GM19025 (cell line): ENCODE data around the gene LRRC8C.

Experiments
- ATAC-seq: cut with Tn5 transposase; IDR thresholded peaks from one replicate; pipeline ENCODE4 v1.9.1; 2021; ENCODE audit warnings: mild to moderate bottlenecking, low read depth, moderate library complexity; ENCODE audit not compliant: unreplicated experiment

The LRRC8C gene

DNA sequence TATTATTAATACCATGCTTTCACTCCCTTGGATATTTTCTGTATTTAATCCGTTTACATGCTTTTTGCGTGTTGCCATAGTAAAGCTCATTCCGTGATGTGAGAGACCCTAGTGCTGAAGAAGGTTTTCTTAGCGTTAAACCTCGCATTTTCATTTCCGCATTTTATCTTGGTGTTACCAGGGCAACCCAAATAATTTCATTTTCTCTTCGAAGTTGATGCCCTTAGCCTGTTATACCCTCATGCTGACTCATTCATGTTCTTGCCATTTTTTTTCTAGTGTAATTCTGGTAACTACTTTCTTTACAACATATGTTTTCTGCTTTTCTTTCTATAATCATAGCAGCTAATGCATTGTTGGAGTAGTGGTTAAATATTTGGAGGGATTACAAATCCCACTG is 37.2 kb downstream of the LRRC8C start:
- ATAC-seq = peak; percentile 97

DNA sequence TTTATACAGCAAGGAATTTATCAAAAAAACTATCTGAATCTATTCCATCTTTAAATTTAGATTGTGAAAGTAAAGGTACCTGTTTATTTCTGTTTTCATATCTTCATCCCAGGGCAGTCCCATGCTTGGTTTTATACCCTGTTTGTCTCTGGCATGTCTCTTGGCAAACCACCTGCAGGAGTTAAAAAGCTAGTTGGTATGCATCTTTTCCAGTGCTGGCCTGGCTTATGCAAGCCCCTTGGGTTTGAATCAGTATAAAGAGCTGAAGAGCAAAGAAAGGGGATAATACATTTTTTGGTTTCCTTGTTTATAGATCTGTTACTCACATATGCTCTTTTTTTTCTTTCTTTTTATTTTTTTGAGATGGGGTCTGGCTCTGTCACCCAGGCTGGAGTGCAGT is 37.8 kb downstream of the LRRC8C start:
- ATAC-seq = no peak

DNA sequence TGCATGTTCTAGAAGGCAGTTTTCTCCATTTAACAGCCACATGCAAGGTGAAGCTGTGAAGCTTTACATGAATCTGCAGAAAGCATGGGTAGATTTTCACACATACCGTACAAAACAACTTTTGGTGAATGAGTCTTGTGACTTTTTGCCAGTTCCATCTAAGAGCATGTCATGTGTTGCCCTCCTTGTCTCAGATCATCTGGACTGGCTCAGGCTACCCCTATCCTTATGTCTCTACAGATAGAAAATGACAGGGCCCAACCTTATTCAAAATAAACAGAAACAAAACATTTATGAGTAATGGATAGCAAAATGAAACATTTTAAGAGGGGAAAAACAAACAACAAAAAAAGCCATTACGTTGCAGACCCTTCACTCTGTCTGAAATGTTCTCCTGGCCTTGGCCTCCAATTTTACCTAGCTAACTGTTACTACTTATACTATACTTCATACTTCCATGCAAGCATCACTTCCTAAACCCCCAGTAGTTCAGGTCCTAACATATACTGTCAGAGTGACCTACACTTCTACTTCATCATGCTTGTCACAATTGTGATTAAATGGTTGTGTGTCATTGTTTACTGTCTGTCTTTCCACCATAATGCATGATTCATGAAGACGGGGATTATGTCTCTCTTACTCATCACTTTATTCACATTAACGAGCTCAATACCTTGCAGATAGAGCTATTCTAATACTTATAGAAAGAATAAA is 39.0 kb downstream of the LRRC8C start:
- no peak for ATAC-seq

DNA sequence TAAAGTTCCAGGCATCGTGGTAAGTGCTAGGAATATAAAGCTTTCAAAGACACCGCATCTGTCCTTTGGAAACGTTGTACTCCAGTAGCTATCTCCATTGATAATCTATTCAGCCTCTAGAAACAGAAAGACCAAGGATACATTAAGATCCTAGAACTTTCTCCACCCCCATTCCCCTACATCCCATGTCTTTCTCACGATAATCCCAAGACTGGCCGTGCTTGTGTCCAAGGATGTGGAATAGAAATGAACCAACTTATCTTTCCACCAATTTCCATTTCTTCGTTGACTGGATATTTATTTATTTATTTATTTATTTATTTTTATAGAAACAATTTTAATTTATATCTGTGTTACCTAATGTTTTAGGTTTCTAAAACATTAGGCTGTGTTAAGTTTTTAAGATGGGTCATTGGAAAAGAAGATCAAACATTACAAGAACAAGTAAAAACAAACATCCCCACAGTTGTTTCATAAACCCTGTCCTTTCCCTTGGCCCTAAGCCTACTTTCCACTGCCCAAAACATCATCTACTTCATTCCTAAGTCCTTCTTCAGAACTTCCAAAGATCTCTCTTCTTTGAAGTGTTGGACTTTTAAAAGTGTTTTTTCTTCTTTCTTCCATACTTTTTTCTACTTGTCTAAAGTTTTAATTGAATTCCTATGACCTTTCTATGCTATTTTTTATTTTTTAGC is 39.7 kb downstream of the LRRC8C start:
- ATAC-seq = no peak

DNA sequence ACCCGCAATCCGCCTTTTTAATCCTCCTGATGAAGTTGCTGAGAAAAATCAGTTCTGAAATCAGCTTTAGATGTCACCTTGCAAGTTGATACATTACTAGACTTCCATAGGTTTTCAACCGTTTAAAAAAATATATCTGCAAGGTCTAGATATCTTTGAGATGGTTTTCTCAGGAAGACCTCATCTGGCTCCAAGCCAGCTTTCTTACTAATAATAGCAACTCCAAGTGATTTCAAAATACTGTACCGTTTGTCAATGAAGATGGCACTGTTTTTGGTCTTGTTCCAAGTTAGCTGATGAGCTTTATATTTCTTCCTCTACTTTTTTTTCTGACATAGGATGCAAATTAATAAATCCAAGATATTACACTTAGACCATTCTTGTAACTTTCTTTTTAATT is 40.3 kb downstream of the LRRC8C start:
- ATAC-seq = no peak

DNA sequence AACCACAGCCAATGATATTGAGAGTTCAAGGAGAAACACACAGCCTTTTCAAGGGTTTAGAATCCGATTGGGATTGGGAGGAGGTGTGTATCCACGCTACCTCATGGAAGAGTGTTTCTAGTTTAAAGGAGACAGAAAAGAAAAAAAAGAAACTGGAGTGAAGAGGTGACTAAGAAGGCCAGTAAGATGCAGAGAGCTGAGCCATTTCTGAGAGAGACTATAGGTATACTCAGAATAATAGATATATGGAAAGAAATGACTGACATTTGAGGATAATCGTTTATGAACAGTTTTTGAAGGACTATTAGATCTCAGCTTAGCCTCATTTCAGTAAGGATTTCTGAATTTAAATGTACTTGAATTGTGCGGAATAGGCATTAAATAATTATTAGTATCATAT is 42.8 kb downstream of the LRRC8C start:
- ATAC-seq = no peak

DNA sequence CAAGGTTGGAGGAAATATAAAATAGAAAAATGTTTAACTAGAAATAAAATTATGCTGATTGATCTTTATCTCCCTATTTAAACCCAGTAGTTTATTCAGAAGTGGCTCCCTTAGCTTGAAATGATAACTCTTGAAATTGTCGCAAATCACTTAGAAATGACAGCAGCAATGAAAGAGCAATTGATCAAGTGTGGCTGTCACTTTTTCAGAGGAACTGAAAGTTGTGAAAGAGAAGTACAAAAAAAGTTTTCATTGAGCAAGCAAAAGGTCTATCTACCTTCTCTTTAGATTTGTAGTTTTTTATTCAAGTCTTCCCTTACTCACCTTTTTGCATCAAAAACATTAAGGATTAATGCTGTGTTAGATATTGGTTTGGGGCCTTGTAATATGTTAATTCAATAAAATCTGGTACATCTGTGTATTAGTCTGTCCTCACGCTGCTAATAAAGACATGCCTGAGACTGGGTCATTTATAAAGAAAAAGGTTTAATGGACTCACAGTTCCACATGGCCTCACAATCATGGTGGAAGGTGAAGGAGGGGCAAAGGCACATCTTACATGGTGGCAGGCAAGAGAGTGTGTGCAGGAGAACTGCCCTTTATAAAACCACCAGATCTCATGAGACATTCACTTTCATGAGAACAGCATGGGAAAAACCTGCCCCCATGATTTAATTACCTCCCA is 48.3 kb downstream of the LRRC8C start:
- no peak for ATAC-seq

DNA sequence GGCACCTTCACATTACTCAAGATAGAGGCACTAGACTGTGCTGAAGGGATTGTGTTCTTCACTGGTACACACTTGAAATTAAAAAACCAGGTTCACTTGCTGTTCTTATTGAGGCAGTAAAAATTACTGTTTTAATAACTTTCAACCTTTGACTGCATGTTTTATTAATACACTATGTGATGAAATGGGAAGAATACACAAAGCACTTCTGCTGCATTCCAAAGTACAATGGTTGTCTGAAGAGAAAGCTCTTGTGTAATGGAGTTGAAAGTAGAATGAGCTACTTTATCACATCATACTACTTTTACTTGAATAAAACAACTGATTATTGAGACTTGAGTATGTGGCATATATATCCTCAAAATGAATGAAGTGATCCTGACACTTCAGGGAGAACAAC is 49.7 kb downstream of the LRRC8C start:
- ATAC-seq = no peak

DNA sequence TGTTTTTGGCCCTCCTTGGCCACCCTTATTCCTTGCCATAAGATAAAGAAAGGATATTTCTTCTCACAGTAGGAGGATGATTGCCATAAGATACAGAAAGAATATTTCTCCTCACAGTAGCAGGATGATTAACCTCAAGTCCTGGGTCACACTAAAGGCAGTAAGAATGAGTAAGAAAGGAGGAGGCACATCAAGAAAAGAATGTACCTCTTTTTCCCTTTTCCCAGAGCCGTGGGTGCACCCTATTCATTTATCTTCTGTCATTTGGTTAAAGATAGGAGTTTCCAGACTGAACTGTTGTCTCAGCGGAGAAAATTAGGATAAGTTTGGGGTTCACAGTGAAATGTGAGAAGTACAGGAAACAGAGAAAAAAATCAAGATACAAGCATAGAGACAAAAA is 52.5 kb downstream of the LRRC8C start:
- ATAC-seq = no peak

DNA sequence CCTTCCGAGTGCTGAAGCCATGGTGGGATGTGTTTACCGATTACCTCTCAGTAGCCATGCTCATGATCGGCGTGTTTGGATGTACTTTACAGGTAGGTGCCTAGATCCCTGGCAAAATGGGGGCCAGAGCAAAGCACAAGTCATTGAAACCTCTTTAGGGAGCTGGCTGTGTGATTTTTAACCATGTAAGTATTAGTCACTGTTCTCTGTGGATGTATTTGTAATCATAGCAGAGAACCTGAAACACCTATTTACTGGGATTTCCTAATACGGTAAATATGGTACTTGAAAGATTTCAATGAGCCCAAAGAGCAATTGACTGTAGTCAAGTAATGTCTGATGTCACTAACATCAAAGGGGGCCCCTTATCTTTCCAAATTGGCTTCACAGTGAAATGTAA is 53.6 kb downstream of the LRRC8C start:
- no peak for ATAC-seq

DNA sequence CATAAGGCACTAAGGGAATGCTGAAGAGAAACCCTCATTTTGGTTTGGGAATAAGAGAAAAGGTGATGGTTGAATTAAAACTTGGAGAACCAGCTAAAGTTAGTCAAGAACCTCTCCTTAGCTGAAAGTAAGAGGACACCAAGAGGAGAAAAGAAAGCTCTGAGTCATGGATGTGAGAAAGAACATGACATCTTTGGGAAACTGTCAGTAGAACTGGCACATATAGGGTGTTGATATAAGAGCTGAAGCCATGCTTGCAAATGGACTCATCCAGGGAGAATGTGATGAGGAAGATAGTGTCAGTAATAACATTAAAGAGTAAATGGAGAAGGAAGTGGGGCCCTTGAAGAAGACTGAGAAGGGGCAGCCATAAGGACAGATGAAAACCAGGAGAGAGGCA is 54.3 kb downstream of the LRRC8C start:
- no peak for ATAC-seq

DNA sequence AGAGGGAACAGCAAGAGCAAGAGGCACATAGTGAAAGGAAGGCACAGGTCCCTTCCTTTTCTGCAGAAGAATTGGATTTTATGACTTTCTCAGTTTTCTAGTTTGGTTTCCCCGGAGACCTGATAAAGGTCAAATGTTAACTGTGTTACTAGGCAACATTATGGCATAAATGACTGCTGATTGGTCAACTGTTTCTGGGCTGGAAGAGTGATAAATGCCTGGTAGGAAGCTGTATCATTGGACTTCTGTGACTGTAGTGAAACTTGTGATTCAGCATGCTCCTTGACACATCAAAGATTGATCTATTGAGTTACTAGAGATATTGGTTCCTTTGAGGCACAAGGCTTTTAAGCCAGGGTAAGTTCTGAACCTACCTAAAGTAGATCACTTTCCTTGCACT is 55.7 kb downstream of the LRRC8C start:
- ATAC-seq = no peak

DNA sequence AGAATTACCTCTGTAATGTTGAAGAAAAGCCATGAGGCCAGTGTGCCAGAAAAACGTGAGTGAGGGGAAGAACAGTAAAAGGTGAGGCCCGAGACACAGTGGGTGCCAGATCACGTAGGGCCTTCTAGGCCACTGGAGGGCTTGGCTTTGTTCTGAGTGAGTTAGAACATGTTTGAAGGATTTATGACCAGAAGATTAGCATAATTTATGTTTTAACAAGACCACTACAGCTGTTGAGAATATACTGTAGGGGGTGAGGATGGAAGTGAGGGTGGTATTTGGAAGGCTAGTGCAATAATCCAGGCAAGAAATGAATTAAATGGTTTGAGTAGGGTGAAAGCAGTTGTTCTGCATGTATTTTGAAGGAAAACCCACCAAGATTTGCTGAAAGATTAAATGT is 56.3 kb downstream of the LRRC8C start:
- ATAC-seq = no peak

DNA sequence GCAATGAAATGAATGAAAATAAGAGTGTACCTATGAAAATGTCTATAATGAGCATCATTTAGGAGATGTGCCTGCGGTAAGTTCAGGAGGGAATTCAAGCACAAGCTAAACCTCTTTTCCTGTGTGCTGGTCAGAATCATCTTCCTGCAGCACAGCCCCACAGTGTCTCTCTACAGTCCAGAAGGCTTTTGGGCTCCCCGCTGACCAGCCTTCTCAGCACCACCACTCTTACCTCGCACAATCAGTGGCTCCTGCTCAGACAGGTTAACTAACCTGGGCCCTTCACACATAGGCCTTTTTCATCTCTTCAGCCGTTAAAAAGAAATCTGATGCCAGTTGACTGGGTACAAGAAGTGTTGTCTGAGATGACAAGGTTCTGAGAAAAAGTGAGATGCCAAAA is 57.7 kb downstream of the LRRC8C start:
- ATAC-seq = no peak

DNA sequence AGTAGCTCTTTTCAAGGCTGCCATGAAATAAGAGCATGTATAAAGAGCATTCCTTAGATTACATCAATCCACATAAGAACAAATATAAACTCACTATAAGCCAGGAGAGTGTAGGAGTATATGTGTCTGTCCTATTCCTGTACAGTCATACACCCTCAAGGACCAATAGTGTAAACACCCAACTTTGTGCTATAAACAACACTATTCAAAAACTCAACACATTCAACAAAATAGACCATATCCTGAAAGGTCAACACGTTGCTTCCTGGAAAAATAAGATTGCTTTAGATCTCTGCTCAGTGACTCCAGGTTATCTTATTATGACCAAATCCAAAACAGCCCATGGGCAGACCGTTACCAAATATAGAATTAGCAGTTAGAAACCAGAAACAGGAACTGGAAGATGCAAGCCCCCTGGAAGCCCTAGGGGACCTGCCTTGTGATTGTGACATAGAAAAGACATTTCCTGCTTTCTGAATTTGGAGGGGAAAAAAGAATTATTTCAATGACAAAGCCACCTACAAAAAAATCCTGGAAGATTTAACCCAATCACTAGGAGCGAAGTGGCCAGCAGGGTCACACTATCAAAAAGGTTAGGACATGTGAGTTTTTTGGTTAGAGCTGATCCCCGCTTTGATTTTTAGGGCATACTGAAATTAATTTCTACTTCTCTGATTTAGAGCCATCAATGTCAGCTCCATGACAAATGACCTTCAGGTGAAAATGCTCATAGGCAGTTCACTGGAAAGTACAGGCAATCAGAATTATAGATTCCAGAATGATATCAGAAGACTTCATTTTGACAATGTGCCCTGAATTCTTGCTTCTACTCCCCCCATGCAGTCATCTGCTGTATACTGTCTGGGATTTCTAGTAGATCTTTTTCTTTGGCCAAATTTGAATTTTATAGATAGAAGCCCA is 59.9 kb downstream of the LRRC8C start:
- ATAC-seq = no peak

DNA sequence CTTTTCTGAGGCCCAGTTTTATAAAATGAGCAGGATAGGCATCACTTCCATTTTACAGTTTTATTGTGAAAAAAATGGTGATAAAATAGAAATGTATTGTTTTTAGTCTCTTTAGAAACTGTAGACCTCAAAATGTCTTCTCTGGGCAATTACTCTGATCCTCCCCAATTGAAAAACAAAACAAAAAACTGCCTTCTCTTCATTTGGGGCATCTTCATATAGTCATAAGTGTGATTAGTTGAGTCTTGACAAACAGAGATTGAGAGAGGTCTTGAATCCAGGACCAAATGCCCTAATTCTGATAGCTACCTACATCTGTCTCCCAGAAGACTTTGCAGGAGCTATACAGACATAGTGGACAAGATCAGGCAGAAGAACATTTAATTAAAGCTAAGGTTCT is 62.9 kb downstream of the LRRC8C start:
- no peak for ATAC-seq

DNA sequence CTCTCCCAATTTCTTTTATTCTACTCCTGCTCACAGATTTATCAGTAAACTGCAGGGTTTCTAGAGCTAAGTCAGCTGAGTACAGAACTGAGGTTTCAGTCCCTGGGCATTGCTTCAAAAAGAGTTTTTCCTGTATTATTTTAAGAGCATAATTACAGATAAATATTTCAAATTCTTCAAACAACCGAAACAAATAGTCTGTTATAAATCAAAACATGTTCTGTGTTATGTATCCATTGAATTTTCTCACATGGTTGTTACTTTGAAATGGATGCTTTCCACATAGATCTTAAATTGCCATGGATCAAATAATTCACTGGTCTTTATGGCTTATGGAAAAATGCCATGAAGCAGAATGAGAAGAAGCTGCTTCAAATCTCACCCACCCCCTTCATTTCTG is 64.5 kb downstream of the LRRC8C start:
- ATAC-seq = no peak

DNA sequence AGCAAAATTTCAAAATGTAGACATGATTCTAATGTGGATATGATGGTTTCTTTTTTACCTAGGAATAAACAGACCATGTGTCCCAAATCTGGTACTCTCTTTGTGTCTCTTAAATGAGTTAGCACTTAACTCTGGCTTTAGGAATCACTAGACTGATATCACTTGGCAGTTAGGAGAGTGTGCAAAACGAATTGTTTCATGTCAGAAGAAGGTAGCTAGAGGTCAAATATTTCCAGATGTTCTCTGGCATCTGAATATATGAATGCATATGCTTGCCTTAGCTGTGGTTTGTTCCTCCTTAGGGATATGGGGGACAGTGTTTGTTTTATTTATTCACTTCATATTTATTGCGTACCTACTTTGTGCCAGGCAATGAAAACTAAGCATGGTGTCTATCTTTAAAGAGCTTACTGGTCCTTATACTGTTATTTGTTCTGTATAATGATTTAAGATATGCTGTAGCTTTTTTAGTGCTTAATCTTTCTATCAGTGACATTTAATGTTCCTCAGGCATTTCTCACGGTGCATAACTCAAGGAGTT is 65.2 kb downstream of the LRRC8C start:
- no peak for ATAC-seq

DNA sequence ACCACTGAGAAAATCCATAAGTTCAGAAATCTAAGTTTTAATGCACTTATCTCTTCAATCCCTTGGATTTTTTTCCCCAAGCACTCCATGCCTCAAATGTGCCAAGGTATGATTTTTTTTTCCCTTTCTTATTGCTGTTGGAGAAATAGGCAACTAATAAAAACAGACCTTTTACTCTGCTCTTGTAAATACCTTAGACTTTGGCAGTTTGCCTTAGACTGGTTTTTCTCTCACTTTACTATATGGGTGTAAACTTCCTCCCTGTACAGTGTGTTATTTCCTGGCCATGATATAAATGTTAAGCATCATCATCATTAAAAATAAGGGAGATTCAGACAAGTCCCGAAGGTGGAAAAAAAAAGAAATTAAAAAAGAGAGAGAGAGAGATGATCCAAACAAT is 65.7 kb downstream of the LRRC8C start:
- no peak for ATAC-seq

DNA sequence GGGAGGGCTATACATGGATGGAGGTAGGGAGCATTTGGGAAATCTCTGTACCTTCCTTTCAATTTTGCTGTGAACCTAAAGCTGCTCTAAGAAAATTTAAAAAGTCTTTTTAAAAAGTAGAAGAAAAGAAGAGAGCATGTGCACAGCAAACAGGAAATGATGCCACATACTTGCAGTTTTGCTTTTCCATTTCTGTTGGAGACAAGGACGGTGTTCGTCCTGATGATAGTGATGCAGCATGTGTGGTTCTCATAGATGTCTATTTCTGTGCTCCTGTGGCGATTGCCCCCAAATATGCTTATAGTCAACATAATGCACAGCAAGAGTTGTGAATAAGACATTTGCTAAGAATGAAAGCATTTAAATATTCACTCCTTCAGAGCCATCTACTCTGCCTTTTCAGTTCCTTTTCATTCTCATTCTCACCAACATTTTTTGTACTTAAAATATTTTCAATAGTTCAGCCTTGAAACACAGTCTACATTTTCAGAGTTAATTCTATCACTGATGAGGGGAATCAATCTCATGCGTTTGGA is 66.6 kb downstream of the LRRC8C start:
- ATAC-seq = no peak
